Left kidney (tissue), 2 donors: ENCODE results near the gene VAC14. TPM values are rescaled to one million over a fixed set of nuclear protein-coding genes. Genes with fewer than 3 reads are reported as not detected.
"Not testable (repeated sequence)": the region's sequence is repeated elsewhere in the genome, so short reads cannot be mapped to it uniquely, and the experiment has no call there.

Source experiments
- DNase-seq: peaks from one replicate; pipeline ENCODE4 v3.0.0-alpha.2; 2013
- polyA plus RNA-seq: library from polyadenylated mRNA; unstranded; fragments of 120-200 nt; gene quantifications from one replicate; pipeline ENCODE4 v1.2.1, GENCODE V29; 2013; ENCODE audit not compliant: insufficient read length

VAC14 gene
- polyA plus RNA-seq, 1 donor: 40.9 TPM

DNA sequence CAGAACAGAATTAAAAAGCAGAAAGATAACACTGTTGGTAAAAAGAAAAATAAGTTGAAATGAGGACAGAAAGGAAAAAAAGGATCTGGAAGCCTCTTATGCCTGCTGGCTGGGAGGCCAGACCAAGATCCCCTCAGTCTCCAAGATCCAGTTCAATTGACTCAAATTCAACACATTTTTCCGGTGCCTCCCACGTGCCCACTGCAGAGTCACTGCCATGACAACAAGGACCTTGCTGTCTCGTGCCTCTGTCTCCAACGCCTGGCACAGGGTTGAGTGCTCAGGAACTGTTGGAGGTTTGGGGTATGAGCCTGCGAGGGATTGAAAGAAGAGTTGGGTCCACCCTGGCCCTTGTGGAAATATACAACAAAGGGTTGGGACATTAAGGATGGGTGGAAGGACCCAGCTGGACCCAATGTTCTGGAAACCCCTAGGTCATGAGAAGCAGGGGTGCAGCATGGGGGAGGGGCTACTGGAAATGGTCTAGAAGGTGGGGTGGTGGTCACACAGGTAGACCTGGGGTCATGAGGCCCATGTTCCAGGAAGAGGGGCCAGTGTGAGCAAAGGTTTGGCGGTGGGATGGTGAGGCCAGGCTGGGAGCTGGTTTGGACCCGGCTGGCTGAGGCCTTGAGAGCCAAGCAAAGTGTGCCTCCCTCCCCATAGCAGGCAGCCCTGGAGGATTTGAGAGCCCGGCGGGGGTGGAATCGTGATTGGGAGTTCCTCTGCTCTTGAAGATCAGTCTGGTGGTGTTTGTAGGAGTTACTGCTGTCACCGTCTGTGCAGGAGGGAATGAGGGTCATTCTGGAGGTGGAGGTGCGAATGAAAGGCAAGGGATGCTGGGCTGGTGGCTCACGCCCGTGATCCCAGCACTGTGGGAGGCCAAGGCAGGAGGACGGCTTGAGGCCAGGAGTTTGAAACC lies 153.3 kb downstream of the VAC14 start:
- no peak for DNase-seq

GRCh38 chr16:70646260-70647241 lies 154.4 kb downstream of the VAC14 start, which contains the start of gene IL34:
Gene IL34 (plus strand): TSS chr16:70646559. CDS start chr16:70646948, 389 bp downstream.
- DNase-seq: no peak

- no peak for DNase-seq
Measured at GRCh38 chr16:70644763-70645597, 156.0 kb downstream of the VAC14 start.

- not testable (repeated sequence) for DNase-seq
Measured at GRCh38 chr16:70643264-70643663, 157.7 kb downstream of the VAC14 start.

DNA sequence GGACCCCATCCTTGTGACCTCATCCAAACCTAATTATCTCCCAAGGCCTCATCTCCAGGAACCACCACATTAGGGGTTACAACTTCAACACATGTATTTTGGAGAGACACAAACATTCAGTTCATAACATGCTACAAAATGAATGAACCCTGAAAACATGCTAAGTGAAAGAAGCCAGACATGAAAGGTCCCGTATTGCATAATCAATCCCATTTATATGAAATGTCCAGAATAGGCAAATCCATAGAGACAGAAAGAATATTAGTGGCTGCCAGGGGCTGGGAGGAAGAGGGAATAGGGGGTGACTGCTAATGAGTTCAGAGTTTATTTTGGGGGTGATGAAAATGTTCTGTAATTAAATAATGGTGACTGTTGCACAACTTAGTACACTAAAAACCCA lies 158.3 kb downstream of the VAC14 start:
- DNase-seq: no peak

- DNase-seq: no peak
Measured at GRCh38 chr16:70638814-70639792, 161.9 kb downstream of the VAC14 start.

Other genes with a start within 250 kb of the VAC14 start
- 0.62 TPM for gene IL34, start 154.6 kb downstream of the VAC14 start, polyA plus RNA-seq
- gene MTSS2, start 115.1 kb downstream of the VAC14 start, polyA plus RNA-seq: 41.6 TPM